ENCODE measurements around the gene TBC1D5.

Gene TBC1D5

DNA sequence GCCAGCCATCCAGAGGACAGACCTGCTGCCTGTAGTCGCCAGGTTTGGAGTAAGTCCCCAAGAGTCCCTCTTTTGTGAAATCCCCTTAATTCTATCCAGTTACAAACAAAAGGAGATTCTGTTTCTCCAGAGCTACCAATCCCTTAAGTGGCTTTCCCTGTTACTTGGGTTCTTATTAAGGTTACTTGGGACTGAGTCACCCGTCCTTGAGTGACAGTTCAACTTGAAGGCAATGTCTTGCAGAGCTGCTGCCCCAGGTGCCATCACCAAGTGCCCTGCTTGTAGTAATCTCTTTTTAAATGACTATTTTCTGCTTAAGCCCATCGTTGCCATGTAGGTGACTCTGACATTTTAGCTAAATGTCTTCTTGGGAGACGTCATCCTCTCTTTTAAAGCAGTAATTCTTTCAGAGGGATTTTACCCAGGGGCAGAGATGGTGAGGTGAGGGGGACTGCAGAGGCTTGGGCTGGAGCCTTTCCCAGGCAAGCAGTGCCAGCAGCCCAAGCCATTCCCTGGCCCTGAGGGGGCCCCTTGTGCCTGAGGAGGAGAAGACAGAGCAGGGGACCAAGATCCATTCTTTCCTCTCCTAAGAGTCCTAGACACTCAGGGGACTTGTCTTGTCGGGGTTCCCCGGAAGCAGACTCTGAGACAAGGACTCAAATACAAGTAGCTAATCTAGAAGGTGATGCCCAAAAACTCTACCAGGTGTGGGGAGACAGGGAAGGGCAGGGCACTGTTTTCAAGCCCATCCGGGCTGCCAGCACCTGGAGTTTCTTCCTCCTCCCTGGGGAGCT, 604.0 kb downstream of the TBC1D5 start:
- Histone ChIP-seq H3K4me1 (ENCODE audit: control insufficient read depth, low read length) (no peaks in the 10 kb centered on the region), H3K27me3 (ENCODE audit: control insufficient read depth, low read length) (no peaks in the 10 kb centered on the region), H3K36me3 (ENCODE audit: control insufficient read depth, low read length) (no peaks in the 10 kb centered on the region), H3K27ac (ENCODE audit: low read depth, low read length) (no peak overlapping the region), H3F3A (ENCODE audit: control insufficient read depth, insufficient read depth) (no peaks in the 10 kb centered on the region), H3K79me2 (ENCODE audit: control insufficient read depth, low read length) (no peaks in the 10 kb centered on the region), H3K4me2 (ENCODE audit: low read length) (no peak overlapping the region), H4K20me1 (ENCODE audit: control insufficient read depth, insufficient read depth, low read depth, low read length) (no peaks in the 10 kb centered on the region), H3K9me2 (replicated peaks; ENCODE audit: control insufficient read depth, low read length) (no peaks in the 10 kb centered on the region), H3K9me3 (ENCODE audit: control insufficient read depth, insufficient read depth, low read length) (no peaks in the 10 kb centered on the region), H3K4me3 (ENCODE audit: low read length) (no peak overlapping the region)
- TF ChIP-seq, protein P1, sequence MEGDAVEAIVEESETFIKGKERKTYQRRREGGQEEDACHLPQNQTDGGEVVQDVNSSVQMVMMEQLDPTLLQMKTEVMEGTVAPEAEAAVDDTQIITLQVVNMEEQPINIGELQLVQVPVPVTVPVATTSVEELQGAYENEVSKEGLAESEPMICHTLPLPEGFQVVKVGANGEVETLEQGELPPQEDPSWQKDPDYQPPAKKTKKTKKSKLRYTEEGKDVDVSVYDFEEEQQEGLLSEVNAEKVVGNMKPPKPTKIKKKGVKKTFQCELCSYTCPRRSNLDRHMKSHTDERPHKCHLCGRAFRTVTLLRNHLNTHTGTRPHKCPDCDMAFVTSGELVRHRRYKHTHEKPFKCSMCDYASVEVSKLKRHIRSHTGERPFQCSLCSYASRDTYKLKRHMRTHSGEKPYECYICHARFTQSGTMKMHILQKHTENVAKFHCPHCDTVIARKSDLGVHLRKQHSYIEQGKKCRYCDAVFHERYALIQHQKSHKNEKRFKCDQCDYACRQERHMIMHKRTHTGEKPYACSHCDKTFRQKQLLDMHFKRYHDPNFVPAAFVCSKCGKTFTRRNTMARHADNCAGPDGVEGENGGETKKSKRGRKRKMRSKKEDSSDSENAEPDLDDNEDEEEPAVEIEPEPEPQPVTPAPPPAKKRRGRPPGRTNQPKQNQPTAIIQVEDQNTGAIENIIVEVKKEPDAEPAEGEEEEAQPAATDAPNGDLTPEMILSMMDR (IDR thresholded peaks at IDR 0.05; ENCODE audit: low read depth, low read length, poor library complexity, severe bottlenecking), result no peak
- no peak for TF ChIP-seq EZH2phosphoT487 (IDR thresholded peaks at IDR 0.05; ENCODE audit: borderline replicate concordance, low read length)

DNA sequence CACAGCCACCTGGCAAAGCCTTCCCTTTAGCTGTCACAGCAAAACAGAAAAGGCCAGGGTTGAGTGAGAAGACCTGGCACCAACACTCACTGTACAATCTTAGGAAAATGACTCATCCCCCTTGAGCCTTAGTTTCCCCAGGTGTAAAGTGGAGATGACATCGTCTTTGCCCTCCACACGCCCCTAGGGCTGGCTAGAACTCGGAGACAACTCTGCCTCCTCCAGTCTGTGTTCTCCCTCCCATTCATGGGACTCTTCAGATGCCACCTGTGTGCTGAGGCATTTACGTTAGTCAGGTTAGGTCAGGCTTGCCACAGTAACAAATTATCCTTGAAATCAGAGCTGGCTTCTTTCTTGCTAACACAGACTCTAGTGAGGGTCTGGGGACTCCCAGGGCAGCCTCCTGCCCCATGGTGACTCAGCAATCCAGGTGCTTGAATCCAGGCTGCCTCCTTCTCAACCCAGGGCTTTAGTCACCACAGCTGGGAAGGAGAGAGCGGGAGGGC, 605.1 kb downstream of the TBC1D5 start:
- TF ChIP-seq, protein P1 (IDR thresholded peaks at IDR 0.05; ENCODE audit: low read depth, low read length, poor library complexity, severe bottlenecking), result no peak
- no peak for TF ChIP-seq EZH2phosphoT487 (IDR thresholded peaks at IDR 0.05; ENCODE audit: borderline replicate concordance, low read length)
- H3K9me3 ChIP-seq (ENCODE audit: control insufficient read depth, insufficient read depth, low read length), result no peaks in the 10 kb centered on the region
- no peak overlapping the region for H3K4me3 ChIP-seq (ENCODE audit: low read length)
- no peak overlapping the region for H3K27ac ChIP-seq (ENCODE audit: low read depth, low read length)
- no peaks in the 10 kb centered on the region for H3K79me2 ChIP-seq (ENCODE audit: control insufficient read depth, low read length)
- H4K20me1 ChIP-seq (ENCODE audit: control insufficient read depth, insufficient read depth, low read depth, low read length), result no peaks in the 10 kb centered on the region
- H3K4me2 ChIP-seq (ENCODE audit: low read length), result no peak overlapping the region
- H3K4me1 ChIP-seq (ENCODE audit: control insufficient read depth, low read length), result no peaks in the 10 kb centered on the region
- no peaks in the 10 kb centered on the region for H3K27me3 ChIP-seq (ENCODE audit: control insufficient read depth, low read length)
- H3K9me2 ChIP-seq (replicated peaks; ENCODE audit: control insufficient read depth, low read length), result no peaks in the 10 kb centered on the region
- H3F3A ChIP-seq (ENCODE audit: control insufficient read depth, insufficient read depth), result no peaks in the 10 kb centered on the region
- H3K36me3 ChIP-seq (ENCODE audit: control insufficient read depth, low read length), result no peaks in the 10 kb centered on the region

DNA sequence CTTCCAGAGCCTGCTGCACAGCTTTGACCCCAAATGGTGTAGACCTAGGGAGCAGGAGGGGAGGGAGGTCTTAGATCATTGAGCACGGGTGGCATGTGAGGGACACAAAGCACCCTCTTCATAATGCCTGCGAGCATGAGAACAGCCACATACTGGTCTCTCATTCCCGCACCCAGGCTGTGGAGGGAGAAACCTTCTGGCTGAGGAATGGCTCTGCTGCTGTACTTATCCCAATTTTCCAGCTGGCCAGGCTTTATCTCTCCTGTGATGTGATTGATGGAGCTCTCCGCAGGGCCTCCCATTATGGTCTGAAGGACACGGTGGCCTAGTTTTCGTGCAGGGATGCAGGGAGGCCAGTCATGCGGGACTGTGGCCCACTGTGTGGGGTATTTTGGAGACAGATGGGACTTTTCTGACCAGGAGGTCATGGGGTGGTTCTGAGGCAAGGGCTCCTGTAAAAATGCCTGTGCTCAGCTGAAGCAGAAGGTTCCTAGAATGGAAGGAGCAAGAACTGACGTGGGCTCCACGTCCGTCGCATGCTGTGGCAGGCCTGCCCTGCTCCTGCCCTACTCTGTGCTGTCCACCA, 606.2 kb downstream of the TBC1D5 start:
- Histone ChIP-seq H3K9me3 (ENCODE audit: control insufficient read depth, insufficient read depth, low read length) (no peaks in the 10 kb centered on the region), H3K79me2 (ENCODE audit: control insufficient read depth, low read length) (no peaks in the 10 kb centered on the region), H3F3A (ENCODE audit: control insufficient read depth, insufficient read depth) (no peaks in the 10 kb centered on the region), H3K36me3 (ENCODE audit: control insufficient read depth, low read length) (no peaks in the 10 kb centered on the region), H3K27ac (ENCODE audit: low read depth, low read length) (no peak overlapping the region), H3K9me2 (replicated peaks; ENCODE audit: control insufficient read depth, low read length) (no peaks in the 10 kb centered on the region), H3K27me3 (ENCODE audit: control insufficient read depth, low read length) (no peaks in the 10 kb centered on the region), H3K4me2 (ENCODE audit: low read length) (no peak overlapping the region), H3K4me1 (ENCODE audit: control insufficient read depth, low read length) (no peaks in the 10 kb centered on the region), H3K4me3 (ENCODE audit: low read length) (no peak overlapping the region), H4K20me1 (ENCODE audit: control insufficient read depth, insufficient read depth, low read depth, low read length) (no peaks in the 10 kb centered on the region)
- TF ChIP-seq EZH2phosphoT487 (IDR thresholded peaks at IDR 0.05; ENCODE audit: borderline replicate concordance, low read length), result no peak
- TF ChIP-seq, protein P1 (IDR thresholded peaks at IDR 0.05; ENCODE audit: low read depth, low read length, poor library complexity, severe bottlenecking), result no peak
